Trophoblast cell (in vitro differentiated cells and primary cell): ENCODE results near the gene SCFD1.
"Not testable (repeated sequence)": the region's sequence is repeated elsewhere in the genome, so short reads cannot be mapped to it uniquely, and the experiment has no call there.

Experiments used
- DNase-seq, 2 donors: peaks; one replicate each; pipeline ENCODE4 v3.0.0-alpha.2; 2016
- H2AFZ ChIP-seq: 2 replicates; pipeline ENCODE4 v1.6.1; 2013; ENCODE audit warnings: low read length, moderate library complexity, mild to moderate bottlenecking; ENCODE audit not compliant: insufficient read depth, poor library complexity
- H2AK5ac ChIP-seq: 2 replicates; pipeline ENCODE4 v1.6.1; 2013; ENCODE audit warnings: mild to moderate bottlenecking, low read length
- H2BK120ac ChIP-seq: 2 replicates; pipeline ENCODE4 v1.6.1; 2013; ENCODE audit warnings: low read length, mild to moderate bottlenecking, moderate library complexity; ENCODE audit not compliant: insufficient read depth, poor library complexity
- H2BK12ac ChIP-seq: 2 replicates; pipeline ENCODE4 v1.6.1; 2013; ENCODE audit warnings: mild to moderate bottlenecking, low read length, moderate library complexity
- H2BK5ac ChIP-seq: 2 replicates; pipeline ENCODE4 v1.6.1; 2013; ENCODE audit warnings: low read length, low read depth, moderate library complexity, mild to moderate bottlenecking; ENCODE audit not compliant: poor library complexity
- H3K14ac ChIP-seq: 2 replicates; pipeline ENCODE4 v1.6.1; 2013; ENCODE audit warnings: mild to moderate bottlenecking, low read length
- H3K18ac ChIP-seq: 2 replicates; pipeline ENCODE4 v1.6.1; 2013; ENCODE audit warnings: mild to moderate bottlenecking, low read length
- H3K23ac ChIP-seq: 2 replicates; pipeline ENCODE4 v1.6.1; 2013; ENCODE audit warnings: low read length
- H3K27ac ChIP-seq: 2 replicates; pipeline ENCODE4 v1.5.1; 2013; ENCODE audit warnings: low read depth, mild to moderate bottlenecking, inconsistent platforms, low read length, moderate library complexity
- H3K27me3 ChIP-seq: 2 replicates; pipeline ENCODE4 v1.6.1; 2013; ENCODE audit warnings: inconsistent platforms, mild to moderate bottlenecking, low read length, moderate library complexity; ENCODE audit not compliant: insufficient read depth
- H3K36me3 ChIP-seq, 2 experiments: 1 replicate in 1 of 2; 2 replicates in 1 of 2; pipeline ENCODE4 v1.6.1; 2013; ENCODE audit warnings: low read length in 2 of 2, mild to moderate bottlenecking in 2 of 2, moderate library complexity in 1 of 2; ENCODE audit not compliant: insufficient read depth in 2 of 2, control insufficient read depth in 1 of 2
- H3K4ac ChIP-seq: 2 replicates; pipeline ENCODE4 v1.6.1; 2013; ENCODE audit warnings: low read depth, mild to moderate bottlenecking, low read length, moderate library complexity
- H3K4me1 ChIP-seq, 2 experiments: 1 replicate in 1 of 2; 2 replicates in 1 of 2; pipeline ENCODE4 v1.6.1; 2013; ENCODE audit warnings: low read length in 2 of 2, mild to moderate bottlenecking in 2 of 2, moderate library complexity in 1 of 2; ENCODE audit not compliant: insufficient read depth in 2 of 2, control insufficient read depth in 1 of 2
- H3K4me2 ChIP-seq: 2 replicates; pipeline ENCODE4 v1.6.1; 2013; ENCODE audit warnings: inconsistent platforms, mild to moderate bottlenecking, low read length, moderate library complexity
- H3K4me3 ChIP-seq: 2 replicates; pipeline ENCODE4 v1.5.1; 2013; ENCODE audit warnings: mild to moderate bottlenecking, low read depth, low read length, inconsistent platforms
- H3K79me1 ChIP-seq: one replicate; pipeline ENCODE4 v1.6.1; 2013; ENCODE audit warnings: low read length
- H3K79me2 ChIP-seq: 2 replicates; pipeline ENCODE4 v1.6.1; 2013; ENCODE audit warnings: low read length, mild to moderate bottlenecking; ENCODE audit not compliant: control insufficient read depth, insufficient read depth, poor library complexity
- H3K9ac ChIP-seq: 2 replicates; pipeline ENCODE4 v1.6.1; 2013; ENCODE audit warnings: mild to moderate bottlenecking, low read length
- H3K9me3 ChIP-seq: 2 replicates; pipeline ENCODE4 v1.6.1; 2013; ENCODE audit warnings: low read depth, mild to moderate bottlenecking, control low read depth, inconsistent platforms, low read length; ENCODE audit not compliant: insufficient read depth
- H4K12ac ChIP-seq: 2 replicates; pipeline ENCODE4 v1.6.1; 2013; ENCODE audit warnings: low read depth, mild to moderate bottlenecking, low read length, moderate library complexity
- H4K8ac ChIP-seq: 2 replicates; pipeline ENCODE4 v1.6.1; 2013; ENCODE audit warnings: low read depth, mild to moderate bottlenecking, low read length, moderate library complexity
- H4K91ac ChIP-seq: one replicate; pipeline ENCODE4 v1.6.1; 2013; ENCODE audit warnings: low read depth, mild to moderate bottlenecking, low read length, moderate library complexity
- WGBS: extraction: QIAGEN DNeasy Blood & Tissue Kit; methylation state at CpG from one replicate; pipeline ENCODE4 v1.1.7; 2013; ENCODE audit warnings: missing lambda C conversion rate; ENCODE audit not compliant: insufficient read length, insufficient coverage; ENCODE audit errors: extremely low coverage; 5-methylcytosine and 5-hydroxymethylcytosine counted together

The SCFD1 gene

DNA sequence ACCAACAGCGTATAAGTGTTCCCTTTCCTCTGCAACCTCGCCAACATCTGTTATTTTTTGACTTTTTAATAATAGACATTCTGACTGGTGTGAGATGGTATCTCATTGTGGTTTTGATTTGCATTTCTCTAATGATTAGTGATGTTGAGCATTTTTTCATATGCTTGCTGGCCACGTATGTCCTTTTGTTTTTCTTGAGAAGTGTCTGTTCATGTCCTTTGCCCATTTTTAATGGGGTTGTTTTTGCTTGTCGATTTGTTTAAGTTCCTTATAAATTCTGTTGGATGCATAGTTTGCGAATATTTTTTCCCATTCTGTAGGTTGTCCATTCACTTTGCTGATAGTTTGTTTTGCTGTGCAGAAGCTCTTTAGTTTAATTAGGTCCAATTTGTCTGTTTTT is 22.3 kb downstream of the SCFD1 start:
- H2AK5ac ChIP-seq, H3K4me2 ChIP-seq, H4K12ac ChIP-seq, H3K18ac ChIP-seq, DNase-seq, H3K9me3 ChIP-seq, H3K23ac ChIP-seq, H2BK12ac ChIP-seq, H3K4me1 ChIP-seq, H3K79me2 ChIP-seq, H3K27ac ChIP-seq, H2AFZ ChIP-seq, H4K91ac ChIP-seq, H3K9ac ChIP-seq, H3K14ac ChIP-seq, H4K8ac ChIP-seq, H3K4ac ChIP-seq, H3K79me1 ChIP-seq, H3K36me3 ChIP-seq, H2BK120ac ChIP-seq, H2BK5ac ChIP-seq, H3K27me3 ChIP-seq, H3K4me3 ChIP-seq: not testable (repeated sequence)
- no CpG with 5 or more reads among the region's 5 CpGs for WGBS

DNA sequence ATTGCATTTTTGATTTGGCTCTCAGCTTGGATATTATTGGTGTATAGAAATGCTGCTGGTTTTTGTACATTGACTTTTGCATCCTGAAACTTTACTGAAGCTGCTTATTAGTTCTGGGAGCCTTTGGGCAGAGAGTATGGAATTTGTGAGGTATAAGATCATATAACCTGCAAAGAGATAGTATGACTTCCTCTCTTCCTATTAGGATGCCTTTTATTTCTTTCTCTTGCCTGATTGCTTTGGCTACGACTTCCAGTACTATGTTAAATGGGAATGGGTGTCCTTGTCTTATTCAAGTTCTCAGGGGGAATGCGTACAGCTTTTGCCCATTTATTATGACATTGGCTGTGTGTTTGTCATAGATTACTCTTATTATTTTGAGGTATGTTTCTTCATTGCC is 23.5 kb downstream of the SCFD1 start:
- Histone ChIP-seq H3K4ac (no peak overlapping the region), H3K27ac (no peak overlapping the region), H2BK12ac (no peak overlapping the region), H3K4me1 (no peaks in the 10 kb centered on the region), H3K79me2 (no peaks in the 10 kb centered on the region), H2AK5ac (no peak overlapping the region), H4K8ac (no peak overlapping the region), H2BK5ac (no peak overlapping the region), H3K4me3 (no peak overlapping the region), H3K27me3 (no peaks in the 10 kb centered on the region), H3K4me2 (no peak overlapping the region), H3K18ac (no peak overlapping the region), H3K9me3 (no peaks in the 10 kb centered on the region), H3K23ac (no peak overlapping the region), H3K9ac (no peak overlapping the region), H3K14ac (no peak overlapping the region), H2AFZ (no peak overlapping the region), H3K79me1 (no peaks in the 10 kb centered on the region), H2BK120ac (no peak overlapping the region), H4K91ac (no peak overlapping the region), H3K36me3 (peaks cover 7 to 11% of the 10 kb centered on the region in 2 experiments), H4K12ac (no peak overlapping the region)
- DNase-seq = no peak
- WGBS = no CpG with 5 or more reads among the region's 2 CpGs

DNA sequence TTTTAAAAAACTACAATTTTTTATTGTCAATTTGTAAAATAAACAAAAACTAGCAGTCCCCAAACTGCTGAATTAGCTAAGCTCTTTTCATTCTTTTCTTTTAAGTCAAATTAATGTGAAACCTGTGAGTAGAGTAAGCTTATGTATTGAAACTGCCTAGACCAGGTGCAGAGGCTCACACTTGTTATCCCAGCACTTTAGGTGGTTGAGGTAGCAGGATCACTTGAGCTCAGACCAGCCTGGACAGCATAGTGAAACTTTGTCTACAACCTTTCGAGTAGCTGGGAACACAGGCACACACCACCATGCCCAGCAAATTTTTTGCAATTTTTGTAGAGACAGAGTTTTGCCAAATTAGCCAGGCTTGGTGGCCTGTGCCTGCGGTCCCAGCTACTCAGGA is 26.4 kb downstream of the SCFD1 start:
- peaks cover 6 to 18% of the 10 kb centered on the region in 2 experiments for H3K36me3 ChIP-seq
- no peaks in the 10 kb centered on the region for H3K4me1 ChIP-seq
- H3K18ac ChIP-seq = no peak overlapping the region
- no peak overlapping the region for H3K4me3 ChIP-seq
- no peak overlapping the region for H3K23ac ChIP-seq
- H3K9ac ChIP-seq = no peak overlapping the region
- no peaks in the 10 kb centered on the region for H3K9me3 ChIP-seq
- H2BK12ac ChIP-seq = no peak overlapping the region
- no peak overlapping the region for H3K4ac ChIP-seq
- H3K4me2 ChIP-seq = no peak overlapping the region
- H3K14ac ChIP-seq = no peak overlapping the region
- H2BK5ac ChIP-seq = no peak overlapping the region
- WGBS = no CpG with 5 or more reads among the region's 2 CpGs
- no peak overlapping the region for H2AK5ac ChIP-seq
- H4K8ac ChIP-seq = no peak overlapping the region
- no peak overlapping the region for H3K27ac ChIP-seq
- no peaks in the 10 kb centered on the region for H3K27me3 ChIP-seq
- no peak overlapping the region for H4K12ac ChIP-seq
- no peaks in the 10 kb centered on the region for H3K79me1 ChIP-seq
- H2AFZ ChIP-seq = no peak overlapping the region
- H3K79me2 ChIP-seq = no peaks in the 10 kb centered on the region
- DNase-seq = no peak
- H4K91ac ChIP-seq = no peak overlapping the region
- H2BK120ac ChIP-seq = no peak overlapping the region

DNA sequence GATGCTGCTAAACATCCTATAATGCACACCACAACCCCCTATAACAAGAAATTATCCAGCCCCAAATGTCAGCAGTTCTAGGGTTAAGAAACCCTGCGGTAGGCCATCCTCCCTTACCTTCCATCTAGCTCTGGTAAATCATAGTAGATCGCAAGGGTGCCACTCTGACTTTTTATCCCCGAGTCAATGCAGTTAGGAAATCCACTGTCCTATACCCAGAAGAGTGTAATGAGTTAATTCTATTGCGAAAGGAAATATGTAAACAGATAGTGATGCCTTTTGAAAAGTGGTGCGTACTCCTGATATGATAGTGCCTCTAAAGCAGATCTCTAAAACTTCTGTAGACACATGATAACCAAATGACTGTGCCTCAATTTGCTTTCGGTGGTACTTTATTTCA is 29.8 kb downstream of the SCFD1 start:
- no peak overlapping the region for H3K14ac ChIP-seq
- no peak overlapping the region for H2BK120ac ChIP-seq
- H4K91ac ChIP-seq = no peak overlapping the region
- WGBS = no CpG with 5 or more reads among the region's 6 CpGs
- H3K79me1 ChIP-seq = no peaks in the 10 kb centered on the region
- H3K9me3 ChIP-seq = no peaks in the 10 kb centered on the region
- no peaks in the 10 kb centered on the region for H3K4me1 ChIP-seq
- no peaks in the 10 kb centered on the region for H3K27me3 ChIP-seq
- H2AFZ ChIP-seq = no peak overlapping the region
- no peak overlapping the region for H3K9ac ChIP-seq
- H2AK5ac ChIP-seq = no peak overlapping the region
- H4K12ac ChIP-seq = no peak overlapping the region
- H3K23ac ChIP-seq = no peak overlapping the region
- H3K4ac ChIP-seq = no peak overlapping the region
- no peak overlapping the region for H3K27ac ChIP-seq
- H3K4me3 ChIP-seq = no peak overlapping the region
- no peaks in the 10 kb centered on the region for H3K79me2 ChIP-seq
- H4K8ac ChIP-seq = no peak overlapping the region
- no peak overlapping the region for H3K4me2 ChIP-seq
- no peak for DNase-seq
- H2BK5ac ChIP-seq = no peak overlapping the region
- H2BK12ac ChIP-seq = no peak overlapping the region
- H3K36me3 ChIP-seq = peaks cover 10 to 21% of the 10 kb centered on the region in 2 experiments
- no peak overlapping the region for H3K18ac ChIP-seq
